Measurements from ENCODE around the gene BPIFB6.

BPIFB6 gene

GRCh38 chr20:33016581-33017109 is 14.8 kb upstream of the BPIFB6 start:
- no peak for DNase-seq

GRCh38 chr20:33017542-33017941 is 13.9 kb upstream of the BPIFB6 start:
- DNase-seq: no peak

GRCh38 chr20:33018169-33018931 is 13.1 kb upstream of the BPIFB6 start:
- DNase-seq: no peak

GRCh38 chr20:33019465-33020277 is 11.8 kb upstream of the BPIFB6 start:
- DNase-seq: no peak

- DNase-seq: no peak
These were observed 10.9 kb upstream of the BPIFB6 start for GRCh38 chr20:33020278-33021161.

GRCh38 chr20:33021879-33022278 is 9.6 kb upstream of the BPIFB6 start:
- no peak for DNase-seq

- no peak for DNase-seq
These were observed 9.2 kb upstream of the BPIFB6 start for GRCh38 chr20:33022289-33022688.

- DNase-seq: no peak
These were observed 8.6 kb upstream of the BPIFB6 start for GRCh38 chr20:33022694-33023438.

GRCh38 chr20:33023439-33024242 is 7.8 kb upstream of the BPIFB6 start:
- no peak for DNase-seq

- no peak for DNase-seq
These were observed 7.2 kb upstream of the BPIFB6 start for GRCh38 chr20:33024243-33024560.

GRCh38 chr20:33024609-33025317 is 6.7 kb upstream of the BPIFB6 start:
- DNase-seq: no peak

GRCh38 chr20:33025318-33025876 is 6.1 kb upstream of the BPIFB6 start:
- no peak for DNase-seq

- no peak for DNase-seq
These were observed 5.2 kb upstream of the BPIFB6 start for GRCh38 chr20:33026072-33026778.

GRCh38 chr20:33026779-33027759 is 4.4 kb upstream of the BPIFB6 start:
- no peak for DNase-seq

- DNase-seq: no peak
These were observed 3.4 kb upstream of the BPIFB6 start for GRCh38 chr20:33027769-33028751.

GRCh38 chr20:33028875-33029274 is 2.6 kb upstream of the BPIFB6 start:
- DNase-seq: no peak

- no peak for DNase-seq
These were observed 1.4 kb upstream of the BPIFB6 start for GRCh38 chr20:33030076-33030475.

Measured in activated CD4-positive, alpha-beta T cell treated with anti-CD3 and anti-CD28 coated beads for 48 hours (primary cell).